NCI-H1048 (cell line): ENCODE measurements around the gene RIN3.

Source experiments
- DNase-seq: peaks from one replicate; lab custom pipeline; 2025; lab: John Stamatoyannopoulos, UW

Gene RIN3

GRCh38 chr14:92651106-92651757 is 137.7 kb downstream of the RIN3 start:
- DNase-seq = no peak

DNA sequence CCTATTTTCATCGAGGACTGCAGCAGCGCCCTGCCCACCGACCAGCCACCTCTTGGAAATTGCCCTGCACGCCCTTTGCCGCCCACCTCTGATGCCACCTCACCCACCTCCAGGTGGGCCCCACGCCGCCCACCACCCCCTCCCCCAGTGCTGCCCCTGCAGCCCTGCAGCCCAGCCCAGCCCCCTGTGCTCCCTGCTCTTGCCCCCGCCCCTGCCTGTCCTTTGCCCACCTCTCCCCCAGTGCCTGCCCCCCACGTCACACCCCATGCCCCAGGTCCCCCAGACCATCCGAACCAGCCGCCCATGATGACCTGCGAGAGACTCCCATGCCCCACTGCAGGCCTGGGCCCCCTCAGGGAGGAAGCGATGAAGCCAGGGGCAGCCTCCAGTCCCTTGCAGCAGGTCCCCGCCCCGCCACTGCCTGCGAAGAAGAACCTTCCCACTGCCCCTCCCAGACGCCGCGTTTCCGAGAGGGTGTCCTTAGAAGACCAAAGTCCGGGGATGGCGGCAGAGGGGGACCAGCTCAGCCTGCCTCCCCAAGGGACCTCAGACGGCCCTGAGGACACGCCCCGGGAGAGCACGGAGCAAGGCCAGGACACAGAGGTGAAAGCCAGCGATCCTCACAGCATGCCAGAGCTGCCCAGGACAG is 138.3 kb downstream of the RIN3 start:
- no peak for DNase-seq

GRCh38 chr14:92652413-92653151 is 139.0 kb downstream of the RIN3 start:
- no peak for DNase-seq

- no peak for DNase-seq
These were observed 139.6 kb downstream of the RIN3 start for GRCh38 chr14:92653162-92653651.

DNA sequence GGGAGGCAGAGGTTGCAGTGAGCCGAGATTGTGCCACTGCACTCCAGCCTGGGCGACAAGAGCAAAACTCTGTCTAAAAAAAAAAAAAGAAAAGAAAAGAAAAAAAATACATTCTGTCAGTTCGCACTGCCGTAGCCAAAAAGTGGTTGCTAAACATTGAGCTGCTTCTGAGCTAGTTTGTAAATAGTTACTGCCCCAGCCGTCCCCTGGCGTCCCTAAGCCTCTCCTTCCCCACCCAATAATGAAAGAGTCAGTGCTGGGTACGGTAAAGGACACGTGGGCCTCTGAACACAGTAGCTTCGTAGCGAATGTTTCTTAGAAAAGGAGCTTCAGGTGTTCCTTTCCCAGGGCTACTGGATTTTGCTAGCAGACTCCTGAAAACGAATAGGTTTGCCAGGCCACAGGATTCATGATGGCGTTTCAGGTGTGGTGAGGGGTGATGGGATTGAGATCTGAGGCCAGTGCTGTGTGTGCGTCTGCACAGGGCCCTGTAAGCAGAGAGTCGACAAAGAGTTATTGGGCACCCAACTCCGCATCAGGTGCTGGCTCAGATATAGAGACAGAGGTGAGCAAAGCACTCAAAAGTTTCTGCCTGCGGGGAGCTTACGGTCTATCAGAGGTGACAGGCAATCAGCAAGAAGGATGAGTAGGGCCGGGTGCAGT is 140.8 kb downstream of the RIN3 start:
- DNase-seq = no peak

DNA sequence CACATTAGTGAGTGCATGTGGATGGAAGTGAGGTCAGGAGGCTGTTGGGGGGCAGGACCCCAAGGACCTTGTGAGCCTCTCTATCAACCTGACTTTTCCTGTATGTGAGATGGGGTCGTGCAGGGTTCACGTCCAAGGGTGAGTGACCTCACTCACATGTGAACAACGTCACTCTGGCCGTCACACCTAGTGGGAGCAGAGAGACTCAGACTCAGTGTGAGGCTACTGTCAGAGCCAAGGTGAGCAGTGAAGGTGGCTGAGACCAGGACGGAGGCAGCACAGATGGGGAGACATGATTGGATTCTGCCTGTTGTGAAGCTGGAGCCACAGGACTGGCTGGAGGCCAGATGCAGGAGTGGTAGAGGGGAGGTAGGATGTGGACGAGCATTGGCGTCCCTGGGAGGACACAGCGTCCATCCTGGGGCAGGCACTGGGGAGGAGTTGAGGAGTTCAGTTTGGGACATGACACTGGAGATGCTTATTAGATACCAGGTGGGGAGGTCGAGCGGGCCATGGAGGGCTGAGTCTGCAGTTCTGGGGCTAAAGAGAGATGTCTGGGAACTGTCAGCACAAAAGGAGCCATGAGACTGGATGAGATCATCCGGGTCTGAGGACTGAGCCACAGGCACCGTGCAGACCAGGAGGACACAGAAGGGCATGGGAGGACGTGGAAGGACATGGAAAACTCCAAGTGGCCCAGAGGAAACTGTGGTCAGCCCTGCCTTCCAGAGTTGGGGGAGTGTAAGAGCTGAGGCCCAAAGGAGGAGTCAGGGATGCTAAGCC is 142.0 kb downstream of the RIN3 start:
- DNase-seq = no peak

DNA sequence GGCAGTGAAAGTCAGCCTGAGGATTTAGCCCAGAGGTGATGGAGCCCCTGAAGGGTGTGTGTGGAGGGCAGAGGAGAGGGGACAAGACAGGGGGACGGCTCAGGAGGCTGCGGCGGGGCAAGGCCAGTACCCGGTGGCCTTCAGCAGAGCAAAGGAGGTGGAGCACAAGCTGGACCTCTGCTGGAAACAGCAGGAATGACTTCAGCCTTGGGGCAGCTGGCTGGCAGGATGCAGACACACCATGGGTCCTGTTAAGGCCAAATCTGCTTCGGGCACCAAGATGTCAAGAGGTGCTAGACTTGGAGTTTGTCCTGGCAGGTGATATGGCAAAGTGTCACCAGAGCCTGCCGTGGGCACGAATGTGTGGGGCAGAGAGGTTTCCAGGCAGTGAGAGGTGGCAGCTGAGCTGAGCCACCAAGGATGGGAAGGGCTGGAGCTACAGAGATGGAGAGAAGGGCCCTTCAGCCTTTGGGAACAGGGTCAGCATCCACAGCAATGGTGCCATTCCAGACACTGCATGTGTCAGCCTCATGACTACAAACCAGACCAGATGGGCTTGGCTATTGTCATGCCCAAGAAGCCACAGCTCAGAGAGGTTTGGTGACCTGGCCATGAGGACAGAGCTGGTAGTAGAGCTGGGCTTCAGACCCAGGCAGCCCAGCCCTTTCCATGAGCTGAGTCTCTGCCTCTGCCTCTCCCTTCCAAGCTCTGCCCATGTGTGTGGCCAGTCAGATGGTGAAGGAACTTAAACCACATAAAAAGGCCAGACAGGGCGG is 142.9 kb downstream of the RIN3 start:
- no peak for DNase-seq

DNA sequence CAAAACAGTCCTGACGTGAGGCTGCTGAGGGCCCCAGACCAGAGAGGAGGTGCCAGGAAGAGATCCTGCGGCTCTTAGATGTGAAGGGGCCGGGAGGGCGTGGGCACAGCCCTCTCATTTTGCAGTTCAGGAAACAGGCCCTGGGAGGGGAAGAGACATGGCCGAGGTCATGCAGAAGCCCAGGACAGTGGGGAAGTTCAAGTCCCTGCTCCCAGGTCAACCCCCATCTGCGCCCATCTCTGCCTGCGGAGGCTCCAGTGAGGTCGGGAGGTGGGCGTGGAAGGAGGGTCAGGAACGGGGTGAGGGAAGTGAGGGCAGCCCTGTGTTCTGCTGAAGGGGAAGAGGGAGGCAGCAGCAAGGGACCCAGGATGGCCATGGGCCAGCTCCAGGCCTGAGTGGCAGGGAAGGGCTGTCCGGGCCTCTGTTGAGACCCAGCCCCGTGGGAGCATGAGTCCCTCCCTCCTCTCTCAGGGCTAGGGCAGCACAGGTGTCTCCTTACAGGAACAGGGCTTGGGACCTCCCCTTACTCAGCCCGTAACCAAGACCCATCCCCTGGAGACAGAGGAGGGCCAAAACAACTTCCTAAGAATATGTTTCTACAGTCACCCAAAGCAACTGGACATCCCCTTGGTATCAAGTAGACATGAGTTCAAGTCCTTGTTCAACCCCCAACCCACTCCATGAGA is 144.0 kb downstream of the RIN3 start:
- DNase-seq = no peak

DNA sequence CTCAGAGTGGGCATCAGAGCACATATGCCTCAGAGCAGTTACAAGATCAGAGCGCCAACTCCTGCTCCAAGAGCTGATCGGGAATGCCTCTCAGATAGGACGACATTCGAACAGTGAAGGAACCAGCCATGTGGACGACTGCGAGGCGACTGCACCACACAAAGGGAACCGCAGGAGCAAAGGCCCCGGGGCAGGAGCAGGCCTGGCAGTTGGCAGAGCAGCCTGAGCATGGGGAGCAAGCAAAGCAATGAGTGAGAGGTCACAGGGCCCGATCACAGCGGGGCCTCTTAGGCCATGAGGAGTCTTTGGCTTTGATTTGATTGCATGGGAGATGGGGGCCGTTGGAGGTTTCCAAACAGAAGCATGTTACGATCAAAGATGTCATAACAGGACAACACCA is 144.6 kb downstream of the RIN3 start:
- DNase-seq = no peak

GRCh38 chr14:92658684-92659083 is 145.1 kb downstream of the RIN3 start:
- no peak for DNase-seq

GRCh38 chr14:92659765-92660561 is 146.4 kb downstream of the RIN3 start:
- no peak for DNase-seq

- no peak for DNase-seq
These were observed 147.0 kb downstream of the RIN3 start for GRCh38 chr14:92660571-92660970.

DNA sequence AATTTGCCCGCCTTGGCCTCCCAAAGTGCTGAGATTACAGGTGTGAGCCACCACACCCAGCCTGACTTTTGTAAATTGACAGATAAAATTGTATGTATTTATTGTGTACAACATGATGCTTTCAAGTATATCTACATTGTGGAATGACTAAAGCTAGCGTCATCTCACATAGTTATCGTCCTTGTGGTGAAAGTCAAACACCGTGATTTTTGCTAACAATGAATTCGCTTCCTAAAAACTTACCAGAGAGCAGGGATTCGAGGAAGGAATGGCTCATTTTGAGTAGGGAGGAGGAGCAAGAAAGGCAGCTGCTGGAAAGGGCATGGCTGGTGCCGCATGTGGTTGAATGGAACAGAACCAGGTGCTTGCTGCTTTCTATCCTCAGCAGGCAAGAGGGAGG is 149.5 kb downstream of the RIN3 start:
- no peak for DNase-seq

GRCh38 chr14:92665661-92666110 is 152.1 kb downstream of the RIN3 start:
- DNase-seq = no peak

DNA sequence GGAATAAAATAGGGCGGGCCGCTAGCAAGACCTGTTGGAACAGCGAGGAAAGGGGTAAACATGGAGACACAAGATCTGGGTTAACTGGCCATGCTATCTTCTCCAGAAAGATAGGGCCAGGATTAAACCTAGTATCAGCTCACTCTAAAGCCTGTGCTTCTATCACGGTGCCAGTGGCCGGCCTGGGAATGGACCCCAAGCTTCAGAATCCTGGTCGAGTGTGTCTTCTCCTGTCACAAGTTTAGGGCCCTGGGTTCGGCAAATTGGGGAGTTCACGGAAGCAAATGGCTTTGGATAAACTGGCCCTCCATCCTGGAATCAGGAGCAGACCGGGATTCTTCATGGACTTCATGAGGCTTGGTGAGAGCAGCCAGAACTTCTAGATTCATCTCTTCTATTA is 152.7 kb downstream of the RIN3 start:
- DNase-seq = no peak

DNA sequence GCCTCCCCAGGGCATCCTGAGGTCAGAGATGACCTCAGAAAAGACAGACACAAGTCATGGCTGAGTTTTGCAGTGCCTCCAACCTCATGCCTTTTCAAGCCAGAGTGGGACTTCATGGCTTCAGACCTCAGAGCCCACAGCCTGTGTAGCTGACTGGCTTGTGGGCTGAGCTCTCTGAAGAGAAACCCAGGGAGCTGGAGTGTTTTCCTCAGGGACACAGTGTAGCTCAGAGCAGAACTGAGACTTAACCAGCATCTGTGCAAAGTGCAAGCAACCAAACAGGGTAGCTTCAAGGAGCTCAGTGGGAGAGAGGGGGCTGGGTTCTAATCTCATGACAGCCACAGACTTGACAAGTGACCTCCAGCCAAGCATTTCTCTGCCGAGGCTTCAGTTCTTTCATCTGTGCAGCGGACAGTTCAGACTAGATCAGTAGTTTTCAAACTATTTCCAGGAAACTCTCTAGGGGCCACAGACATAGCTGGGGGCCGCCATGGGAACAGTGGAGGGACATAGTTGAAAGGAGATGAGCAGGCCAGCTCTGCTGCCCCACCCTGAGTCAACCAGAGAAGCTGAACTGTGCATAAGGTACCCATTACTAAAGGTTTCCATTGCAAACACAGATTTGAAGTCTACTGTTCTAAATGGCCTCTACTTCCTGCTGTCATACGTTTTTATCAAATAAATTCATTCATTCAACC is 154.8 kb downstream of the RIN3 start:
- no peak for DNase-seq

DNA sequence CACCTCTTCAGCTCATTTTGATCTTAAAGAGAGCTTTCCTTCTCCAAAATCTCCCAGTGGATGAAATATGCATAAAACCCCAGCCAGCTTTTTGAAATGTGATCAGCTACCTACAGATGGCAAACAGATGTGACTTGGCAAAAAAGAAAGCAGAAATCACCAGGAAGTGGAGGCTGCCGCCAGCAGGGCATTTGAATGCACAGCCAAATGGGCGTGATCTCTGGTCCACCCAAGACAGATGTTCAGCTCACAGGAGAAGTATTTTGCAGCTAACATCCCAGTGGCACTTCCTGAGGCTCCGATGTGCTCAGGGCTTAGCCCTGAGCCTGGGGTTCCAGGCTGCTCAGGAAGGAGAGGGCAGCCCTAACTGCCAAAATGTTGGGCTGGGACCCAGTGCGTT is 156.6 kb downstream of the RIN3 start:
- DNase-seq = no peak

GRCh38 chr14:92670643-92671366 is 157.2 kb downstream of the RIN3 start:
- DNase-seq = no peak
